Muscle layer of duodenum (tissue), 2 donors: ENCODE measurements around the gene MOB2.
"Not testable (repeated sequence)": the region's sequence is repeated elsewhere in the genome, so short reads cannot be mapped to it uniquely, and the experiment has no call there.

ENCODE experiments used
- H3K27ac ChIP-seq: one replicate; pipeline ENCODE4 v1.7.0; 2013; ENCODE audit warnings: mild to moderate bottlenecking, low read length
- H3K27me3 ChIP-seq: one replicate; pipeline ENCODE4 v1.7.0; 2013; ENCODE audit warnings: low read depth, mild to moderate bottlenecking, control low read depth, low read length
- H3K36me3 ChIP-seq, 2 donors: one replicate each; pipeline ENCODE4 v1.7.0; 2013; ENCODE audit warnings: low read length in 2 of 2, control low read depth in 1 of 2, mild to moderate bottlenecking in 1 of 2; ENCODE audit not compliant: insufficient read depth in 2 of 2, control insufficient read depth in 1 of 2
- H3K4me1 ChIP-seq, 2 donors: one replicate each; pipeline ENCODE4 v1.7.0; 2013; ENCODE audit warnings: low read length in 2 of 2, mild to moderate bottlenecking in 2 of 2, control low read depth in 1 of 2, moderate library complexity in 1 of 2; ENCODE audit not compliant: insufficient read depth in 2 of 2, control insufficient read depth in 1 of 2
- H3K4me3 ChIP-seq, 2 donors: one replicate each; pipeline ENCODE4 v1.7.0; 2013; ENCODE audit warnings: low read length in 2 of 2, low read depth in 1 of 2, mild to moderate bottlenecking in 1 of 2
- H3K9me3 ChIP-seq, 2 donors: one replicate each; pipeline ENCODE4 v1.7.0; 2013; ENCODE audit warnings: low read length in 2 of 2, control low read depth in 1 of 2, mild to moderate bottlenecking in 1 of 2; ENCODE audit not compliant: control insufficient read depth in 1 of 2
- donor health status: healthy.

The MOB2 gene

DNA sequence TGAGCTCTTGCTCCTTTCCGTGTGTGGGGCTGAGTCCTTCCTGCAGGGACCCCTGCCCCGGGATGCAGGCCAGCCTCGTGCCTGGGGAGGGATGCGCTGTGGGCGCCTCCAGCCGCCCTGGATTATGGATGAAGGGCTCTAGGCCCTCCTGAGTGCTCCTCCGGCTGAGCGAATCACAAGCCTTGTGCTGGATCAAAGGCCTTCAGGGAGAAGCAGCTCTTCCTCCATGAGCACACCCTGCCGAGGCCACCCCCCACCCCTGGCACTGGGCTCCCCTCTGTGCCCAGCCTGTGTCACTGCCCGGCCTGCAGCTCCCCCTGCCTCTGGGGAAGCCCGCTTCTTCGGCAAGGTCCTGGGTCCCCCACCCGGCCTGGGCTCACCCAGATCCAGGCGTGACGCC, 53.0 kb downstream of the MOB2 start:
- H3K36me3 ChIP-seq, result no peaks in the 10 kb centered on the region
- H3K27me3 ChIP-seq, result no peaks in the 10 kb centered on the region
- H3K27ac ChIP-seq, result no peak overlapping the region
- no peaks in the 10 kb centered on the region for H3K9me3 ChIP-seq
- no peak overlapping the region for H3K4me3 ChIP-seq
- peaks cover 0 to 2% of the 10 kb centered on the region in 2 donors for H3K4me1 ChIP-seq

- H3K27ac ChIP-seq, result no peak overlapping the region
Measured at GRCh38 chr11:1428762-1429316, 57.7 kb downstream of the MOB2 start.

DNA sequence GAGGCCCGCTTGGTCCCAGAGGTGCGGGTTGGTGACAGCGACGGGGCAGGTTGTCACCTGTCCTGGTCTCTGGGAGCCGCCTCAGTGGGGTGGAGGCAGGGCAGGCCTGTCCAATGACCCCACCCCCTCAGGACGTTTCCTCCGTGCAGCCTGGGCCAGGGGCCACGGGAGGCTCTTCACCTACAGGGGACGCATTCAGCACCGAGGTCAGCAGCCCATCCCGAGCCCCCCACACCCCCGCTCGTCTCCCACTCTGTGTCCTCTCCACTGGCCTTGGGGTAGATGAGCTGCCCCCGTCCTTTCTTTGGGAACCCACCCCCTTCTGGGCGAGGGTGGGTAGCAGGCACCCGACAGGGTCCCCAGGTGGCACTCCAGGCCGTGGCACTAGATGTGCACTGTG, 61.1 kb downstream of the MOB2 start:
- Histone ChIP-seq H3K9me3 (peaks cover 0 to 2% of the 10 kb centered on the region in 2 donors), H3K36me3 (no peaks in the 10 kb centered on the region), H3K4me1 (no peaks in the 10 kb centered on the region), H3K27ac (no peak overlapping the region), H3K27me3 (no peaks in the 10 kb centered on the region), H3K4me3 (no peak overlapping the region)

More at GRCh38 chr11:1428762-1429316, 57.7 kb downstream of the MOB2 start:
- no peaks in the 10 kb centered on the region for H3K36me3 ChIP-seq
- H3K4me1 ChIP-seq, result no peaks in the 10 kb centered on the region
- H3K9me3 ChIP-seq, result no peaks in the 10 kb centered on the region
- no peaks in the 10 kb centered on the region for H3K27me3 ChIP-seq
- no peak overlapping the region for H3K4me3 ChIP-seq

DNA sequence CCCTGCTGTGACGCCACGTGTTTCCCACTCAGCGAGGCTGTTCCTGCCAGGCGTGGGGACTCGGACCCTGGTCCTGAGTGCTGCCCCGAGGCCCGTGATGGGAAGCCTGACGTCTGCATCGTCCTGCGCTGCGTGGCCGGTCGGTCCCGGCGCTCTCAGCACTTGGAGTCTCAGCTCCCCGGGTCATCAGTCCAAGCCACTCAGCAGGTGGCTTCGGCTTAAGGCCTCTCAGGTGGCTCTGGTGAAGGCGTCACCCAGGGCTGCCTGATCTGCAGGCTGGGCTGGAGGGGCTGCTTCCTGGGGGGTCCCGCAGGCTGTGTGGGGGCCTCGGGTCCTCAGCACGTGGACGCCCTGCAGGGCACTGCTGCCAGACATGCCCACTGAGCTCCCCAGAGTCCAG, 61.6 kb downstream of the MOB2 start:
- H3K4me3 ChIP-seq, result no peak overlapping the region
- H3K27ac ChIP-seq, result no peak overlapping the region
- H3K27me3 ChIP-seq, result no peaks in the 10 kb centered on the region
- H3K36me3 ChIP-seq, result no peaks in the 10 kb centered on the region
- peaks cover 0 to 5% of the 10 kb centered on the region in 2 donors for H3K9me3 ChIP-seq
- no peaks in the 10 kb centered on the region for H3K4me1 ChIP-seq

- not testable (repeated sequence) for H3K4me1 ChIP-seq, H3K27ac ChIP-seq, H3K4me3 ChIP-seq, H3K27me3 ChIP-seq, H3K36me3 ChIP-seq
- H3K9me3 ChIP-seq, result peaks cover 3 to 20% of the 10 kb centered on the region in 2 donors
Measured at GRCh38 chr11:1423406-1423805, 63.2 kb downstream of the MOB2 start.

DNA sequence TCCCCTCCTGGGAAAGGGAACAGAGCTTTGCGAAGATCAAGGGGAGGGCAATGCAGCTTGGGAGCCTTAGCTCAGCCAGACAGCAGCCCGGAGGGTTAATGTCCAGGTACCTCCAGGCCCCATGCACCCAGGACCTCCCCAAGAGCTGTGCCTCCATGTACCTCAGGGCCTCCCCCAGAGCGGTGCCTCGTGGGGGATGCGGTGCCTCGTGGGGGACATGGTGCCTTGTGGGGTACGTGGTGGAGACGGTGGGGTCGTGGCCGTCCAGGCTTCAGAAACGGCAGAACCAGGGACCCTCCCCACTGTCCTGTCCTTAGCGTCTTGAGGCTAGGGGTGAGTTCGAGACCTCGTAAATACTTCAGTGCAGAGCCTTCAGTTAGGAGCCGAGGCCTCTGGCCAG, 63.6 kb downstream of the MOB2 start:
- Histone ChIP-seq H3K36me3 (no peaks in the 10 kb centered on the region), H3K9me3 (peaks cover 4 to 25% of the 10 kb centered on the region in 2 donors), H3K4me3 (no peak overlapping the region), H3K27ac (no peak overlapping the region), H3K4me1 (no peaks in the 10 kb centered on the region), H3K27me3 (no peaks in the 10 kb centered on the region)

GRCh38 chr11:1422481-1422880, 64.1 kb downstream of the MOB2 start:
- Histone ChIP-seq H3K4me3 (no peak overlapping the region), H3K9me3 (peaks cover 4 to 25% of the 10 kb centered on the region in 2 donors), H3K36me3 (no peaks in the 10 kb centered on the region), H3K4me1 (no peaks in the 10 kb centered on the region), H3K27me3 (no peaks in the 10 kb centered on the region), H3K27ac (no peak overlapping the region)

DNA sequence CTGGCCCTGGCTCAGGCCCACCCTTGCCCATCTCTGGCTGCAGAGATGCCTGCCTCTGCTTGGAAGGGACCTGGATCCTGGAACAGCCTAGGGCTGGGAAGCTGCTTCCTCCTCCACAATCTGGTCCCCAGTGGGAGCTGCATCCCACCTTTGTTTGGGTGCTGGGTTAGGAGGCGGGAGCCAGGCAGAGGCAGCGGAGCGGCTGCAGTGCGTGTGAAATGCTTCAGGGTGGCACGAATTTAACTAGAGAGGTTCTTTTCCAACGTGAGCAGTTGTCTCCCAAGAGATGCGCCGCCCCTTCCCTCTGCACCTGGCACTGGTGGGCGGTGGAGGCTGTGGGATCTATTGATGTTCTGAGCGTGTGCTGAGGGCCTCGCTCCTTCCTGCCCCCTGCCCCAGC, 65.3 kb downstream of the MOB2 start:
- Histone ChIP-seq H3K9me3 (peaks cover 8 to 35% of the 10 kb centered on the region in 2 donors), H3K27ac (no peak overlapping the region), H3K27me3 (no peaks in the 10 kb centered on the region), H3K36me3 (no peaks in the 10 kb centered on the region), H3K4me1 (no peaks in the 10 kb centered on the region), H3K4me3 (no peak overlapping the region)

DNA sequence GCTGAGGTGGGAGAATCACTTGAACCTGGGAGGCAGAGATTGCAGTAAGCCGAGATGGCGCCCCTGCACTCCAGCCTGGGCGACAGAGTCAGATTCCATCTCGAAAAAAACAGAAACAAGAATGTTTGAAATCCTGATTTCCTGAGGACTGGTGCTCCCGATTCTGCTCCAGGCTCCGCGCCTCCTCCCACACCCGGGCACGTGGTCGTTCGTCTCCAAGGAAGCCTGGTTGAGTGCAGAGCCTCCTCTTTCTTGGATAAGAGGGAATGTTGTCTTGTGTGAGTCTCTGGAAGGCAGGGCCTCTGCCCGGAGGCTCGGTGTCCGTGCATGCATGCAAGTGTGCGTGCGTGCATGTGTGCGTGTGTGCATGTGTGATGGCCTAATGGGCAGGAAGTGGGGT, 66.8 kb downstream of the MOB2 start:
- H3K36me3 ChIP-seq, result no peaks in the 10 kb centered on the region
- H3K4me1 ChIP-seq, result no peaks in the 10 kb centered on the region
- peaks cover 8 to 38% of the 10 kb centered on the region in 2 donors for H3K9me3 ChIP-seq
- no peak overlapping the region for H3K4me3 ChIP-seq
- no peaks in the 10 kb centered on the region for H3K27me3 ChIP-seq
- no peak overlapping the region for H3K27ac ChIP-seq
